22Rv1 (cell line): ENCODE data around the gene LMAN2.

ENCODE experiments used
- H3K27ac ChIP-seq: fragments of 450-650 bp; 2 replicates; pipeline ENCODE4 v1.5.1; 2017
- CTCF ChIP-seq: fragments of 450-650 bp; IDR thresholded peaks from 2 replicates; pipeline ENCODE4 v1.5.1; 2017; ENCODE audit warnings: mild to moderate bottlenecking
- ZFX ChIP-seq: fragments of 450-650 bp; IDR thresholded peaks from 2 replicates; pipeline ENCODE4 v1.6.1; 2017; ENCODE audit warnings: antibody characterized with exemption, borderline replicate concordance

The LMAN2 gene

GRCh38 chr5:177315411-177315810, 36.1 kb downstream of the LMAN2 start:
- no peak overlapping the region for H3K27ac ChIP-seq

GRCh38 chr5:177314376-177315342, 36.8 kb downstream of the LMAN2 start:
- H3K27ac ChIP-seq, result no peak overlapping the region
- TF ChIP-seq CTCF (no peak), ZFX (no peak)

More at GRCh38 chr5:177315411-177315810, 36.1 kb downstream of the LMAN2 start:
- TF ChIP-seq CTCF (no peak), ZFX (no peak)

- TF ChIP-seq ZFX (no peak), CTCF (no peak)
Observed at GRCh38 chr5:177313561-177314259, 37.8 kb downstream of the LMAN2 start.

GRCh38 chr5:177312649-177313181, 38.8 kb downstream of the LMAN2 start:
- TF ChIP-seq CTCF, result peak; percentile 40
- no peak for TF ChIP-seq ZFX
- H3K27ac ChIP-seq, result peak overlapping the region; percentile 92

More at GRCh38 chr5:177313561-177314259, 37.8 kb downstream of the LMAN2 start:
- H3K27ac ChIP-seq, result peak overlapping the region; percentile 92

- H3K27ac ChIP-seq, result peak within 1 kb of the TSS; percentile 92
- no peak for TF ChIP-seq ZFX
- no peak; the same call in 1 of the 2 replicates for TF ChIP-seq CTCF
Observed at GRCh38 chr5:177311723-177312648, 39.5 kb downstream of the LMAN2 start, which contains the start of gene MXD3. Gene MXD3 (minus strand): TSS chr5:177311898. CDS start chr5:177311830, 68 bp downstream.

- H3K27ac ChIP-seq, result peak overlapping the region; percentile 92
- TF ChIP-seq CTCF (no peak), ZFX (no peak)
Observed at GRCh38 chr5:177311392-177311722, 40.1 kb downstream of the LMAN2 start.
